ENCODE results near the gene NADK.

Gene NADK, protein sequence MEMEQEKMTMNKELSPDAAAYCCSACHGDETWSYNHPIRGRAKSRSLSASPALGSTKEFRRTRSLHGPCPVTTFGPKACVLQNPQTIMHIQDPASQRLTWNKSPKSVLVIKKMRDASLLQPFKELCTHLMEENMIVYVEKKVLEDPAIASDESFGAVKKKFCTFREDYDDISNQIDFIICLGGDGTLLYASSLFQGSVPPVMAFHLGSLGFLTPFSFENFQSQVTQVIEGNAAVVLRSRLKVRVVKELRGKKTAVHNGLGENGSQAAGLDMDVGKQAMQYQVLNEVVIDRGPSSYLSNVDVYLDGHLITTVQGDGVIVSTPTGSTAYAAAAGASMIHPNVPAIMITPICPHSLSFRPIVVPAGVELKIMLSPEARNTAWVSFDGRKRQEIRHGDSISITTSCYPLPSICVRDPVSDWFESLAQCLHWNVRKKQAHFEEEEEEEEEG

DNA sequence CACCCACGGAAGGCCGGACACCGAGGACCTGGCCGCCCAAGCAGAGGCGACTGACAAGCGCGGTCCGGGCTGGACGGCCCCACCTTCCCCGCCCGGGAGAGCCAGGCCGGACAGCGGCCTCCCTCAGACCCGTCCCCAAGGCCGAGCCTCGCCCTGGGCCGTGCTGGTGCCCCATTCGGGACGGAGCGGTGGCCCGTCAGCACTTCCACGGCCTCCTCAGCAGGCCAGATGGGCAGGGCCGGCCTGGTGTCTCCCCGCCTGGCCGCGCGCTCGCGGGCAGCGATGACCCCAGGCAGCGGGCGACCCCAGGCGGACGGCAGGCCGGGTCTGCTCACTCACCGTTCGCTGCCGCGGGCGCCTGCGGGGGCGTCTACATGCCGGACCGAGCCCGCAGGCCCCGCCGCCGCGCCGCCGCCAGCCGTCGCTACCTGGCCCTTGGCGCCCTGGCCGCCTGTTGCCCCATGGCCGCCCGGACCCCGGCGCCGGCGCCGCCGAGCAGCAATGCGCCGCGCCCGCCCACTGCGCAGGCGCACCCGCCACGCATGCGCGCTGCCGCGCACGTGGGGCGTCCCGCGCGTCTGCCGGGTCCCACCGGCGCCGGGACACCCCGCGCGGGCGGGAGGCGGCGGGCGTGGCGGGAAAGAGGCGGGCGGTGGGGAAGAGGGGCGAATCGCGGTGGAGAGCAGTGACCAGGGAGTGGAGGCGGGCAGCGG is at the start of gene NADK:
Gene NADK (minus strand): TSS at position 521 of the 713 bp plus-strand sequence. CDS start 13,064 bp downstream, outside the sequence.
- Histone ChIP-seq H3K9ac (ENCODE audit: low read length) (peak within 1 kb of the TSS; percentile 97), H3K4me1 (ENCODE audit: control insufficient read depth, insufficient read depth, low read length) (peaks cover 65% of the 10 kb centered on the region), H3K27me3 (replicated peaks; ENCODE audit: control insufficient read depth, insufficient read depth, low read length) (no peaks in the 10 kb centered on the region), H3K36me3 (ENCODE audit: control insufficient read depth, insufficient read depth, low read length, severe bottlenecking) (no peaks in the 10 kb centered on the region), H3K4me3 (ENCODE audit: low read length) (peak within 1 kb of the TSS; percentile 95), H3K9me3 (ENCODE audit: control insufficient read depth, low read length) (no peaks in the 10 kb centered on the region)
- peak; percentile 86 for DNase-seq (ENCODE audit: low read depth)

DNA sequence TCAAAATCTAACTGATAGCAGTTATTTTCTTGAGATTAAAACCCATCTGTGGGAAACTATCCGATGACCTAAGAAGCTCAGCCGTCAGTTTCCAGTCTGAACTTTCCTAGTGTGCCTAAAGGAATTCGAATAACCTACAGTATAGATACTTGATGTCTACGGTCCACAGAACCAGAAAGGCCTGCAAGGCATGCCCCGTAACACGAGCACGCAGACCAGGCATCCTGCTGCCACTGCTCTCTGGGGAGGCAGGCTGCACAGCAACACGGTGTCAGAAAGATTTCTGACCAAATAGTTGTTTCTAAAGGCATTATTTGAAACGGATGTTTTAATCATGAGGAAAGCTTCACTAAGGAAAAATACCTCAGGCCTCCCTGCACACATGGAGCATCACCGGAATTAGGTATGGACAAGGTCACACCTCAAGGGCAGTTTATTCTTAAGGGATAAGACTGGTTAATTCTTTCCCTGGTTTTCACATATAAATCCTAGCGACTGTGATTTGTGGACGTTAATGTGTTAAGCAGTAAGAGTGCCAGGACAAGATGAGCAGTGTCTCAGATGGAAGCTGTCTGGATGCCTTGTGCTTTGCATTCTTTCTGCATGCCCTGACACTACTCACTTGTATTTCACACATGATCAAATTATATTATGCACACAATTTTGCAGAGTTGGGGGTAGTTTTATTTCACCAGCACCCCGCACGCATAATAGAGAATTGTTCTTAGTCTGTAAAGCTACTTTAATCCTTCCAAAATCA is 49.0 kb upstream of the NADK start:
- no peak overlapping the region for H3K4me3 ChIP-seq (ENCODE audit: low read length)
- no peak for DNase-seq (ENCODE audit: low read depth)
- H3K9ac ChIP-seq (ENCODE audit: low read length): peak overlapping the region; percentile 6
- H3K4me1 ChIP-seq (ENCODE audit: control insufficient read depth, insufficient read depth, low read length): peaks cover 15% of the 10 kb centered on the region
- H3K36me3 ChIP-seq (ENCODE audit: control insufficient read depth, insufficient read depth, low read length, severe bottlenecking): peaks cover 36% of the 10 kb centered on the region
- no peaks in the 10 kb centered on the region for H3K9me3 ChIP-seq (ENCODE audit: control insufficient read depth, low read length)
- H3K27me3 ChIP-seq (replicated peaks; ENCODE audit: control insufficient read depth, insufficient read depth, low read length): no peaks in the 10 kb centered on the region

DNA sequence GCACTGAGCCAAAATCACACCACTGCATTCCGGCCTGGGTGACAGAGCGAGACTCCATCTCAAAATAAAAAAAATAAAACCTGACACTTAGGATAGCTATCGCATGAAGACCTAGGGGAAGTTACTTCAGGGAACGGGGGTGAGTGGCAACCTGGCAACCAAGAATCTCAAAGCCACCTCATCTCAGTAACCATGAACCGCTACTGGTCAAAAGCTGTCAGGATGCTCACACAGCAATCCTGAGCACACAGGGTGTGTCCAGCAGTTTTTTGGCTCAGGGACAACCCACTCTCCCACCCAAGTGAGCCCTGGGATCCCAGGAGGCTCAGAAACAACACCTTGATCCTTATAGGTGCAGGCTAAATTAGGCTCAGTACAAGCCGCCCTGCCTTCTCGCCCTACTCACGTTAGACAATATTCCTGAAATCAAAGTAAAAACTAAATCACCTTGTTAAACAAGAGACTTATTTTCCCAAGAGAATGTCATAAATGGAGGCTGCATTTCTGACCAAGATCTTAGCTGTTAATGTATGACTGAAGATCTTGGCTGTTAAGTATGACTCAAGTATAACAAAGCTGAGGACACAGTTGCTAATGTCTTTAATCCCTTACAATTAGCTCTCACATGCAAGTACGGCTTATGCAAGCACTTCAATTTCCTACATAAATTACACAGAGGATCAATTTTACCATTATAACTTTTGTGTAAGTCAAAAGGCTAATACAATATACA is 48.3 kb upstream of the NADK start:
- H3K9me3 ChIP-seq (ENCODE audit: control insufficient read depth, low read length): no peaks in the 10 kb centered on the region
- DNase-seq (ENCODE audit: low read depth): no peak
- H3K9ac ChIP-seq (ENCODE audit: low read length): no peak overlapping the region
- H3K4me3 ChIP-seq (ENCODE audit: low read length): no peak overlapping the region
- no peaks in the 10 kb centered on the region for H3K27me3 ChIP-seq (replicated peaks; ENCODE audit: control insufficient read depth, insufficient read depth, low read length)
- peaks cover 12% of the 10 kb centered on the region for H3K4me1 ChIP-seq (ENCODE audit: control insufficient read depth, insufficient read depth, low read length)
- peaks cover 43% of the 10 kb centered on the region for H3K36me3 ChIP-seq (ENCODE audit: control insufficient read depth, insufficient read depth, low read length, severe bottlenecking)

DNA sequence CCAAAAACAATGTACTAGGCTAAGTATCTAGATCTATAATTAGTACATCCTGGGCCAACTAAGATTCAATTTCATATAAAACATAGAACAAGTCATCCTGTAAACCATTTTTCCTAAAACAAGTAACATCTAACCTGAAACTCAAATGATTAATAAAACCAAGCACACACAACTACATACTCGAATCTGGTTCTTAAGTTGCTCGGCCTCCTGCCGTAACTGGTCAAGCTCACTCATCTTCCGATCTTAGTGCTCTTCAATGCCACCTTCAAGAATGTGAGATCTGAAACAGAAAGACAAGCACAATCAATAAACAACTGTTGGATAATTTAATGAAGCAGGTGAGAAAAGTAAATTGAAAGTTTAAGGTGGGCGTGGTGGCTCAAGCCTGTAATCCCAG is 46.9 kb upstream of the NADK start:
- Histone ChIP-seq H3K36me3 (ENCODE audit: control insufficient read depth, insufficient read depth, low read length, severe bottlenecking) (peaks cover 56% of the 10 kb centered on the region), H3K4me1 (ENCODE audit: control insufficient read depth, insufficient read depth, low read length) (peaks cover 12% of the 10 kb centered on the region), H3K27me3 (replicated peaks; ENCODE audit: control insufficient read depth, insufficient read depth, low read length) (no peaks in the 10 kb centered on the region)

DNA sequence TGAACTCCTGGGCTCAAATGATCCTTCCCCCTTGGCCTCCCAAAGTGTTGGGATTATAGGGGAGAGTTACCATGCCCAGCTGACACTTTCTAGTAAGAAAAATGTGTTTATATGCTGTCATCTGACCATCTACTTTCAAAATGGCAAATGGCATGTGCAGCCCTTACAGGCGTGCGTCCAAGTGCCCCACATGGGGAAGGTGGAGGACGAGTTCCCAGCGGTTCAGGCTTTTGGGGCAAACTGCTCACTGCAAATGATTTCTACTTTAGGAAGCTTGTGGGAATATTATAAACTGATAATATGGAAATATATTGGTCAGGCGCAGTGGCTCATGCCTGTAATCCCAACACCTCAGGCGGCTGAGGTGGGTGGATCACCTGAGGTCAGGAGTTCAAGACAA is 41.5 kb upstream of the NADK start:
- H3K4me3 ChIP-seq (ENCODE audit: low read length): no peak overlapping the region
- H3K9me3 ChIP-seq (ENCODE audit: control insufficient read depth, low read length): no peaks in the 10 kb centered on the region
- no peaks in the 10 kb centered on the region for H3K4me1 ChIP-seq (ENCODE audit: control insufficient read depth, insufficient read depth, low read length)
- peaks cover 70% of the 10 kb centered on the region for H3K36me3 ChIP-seq (ENCODE audit: control insufficient read depth, insufficient read depth, low read length, severe bottlenecking)
- no peak overlapping the region for H3K9ac ChIP-seq (ENCODE audit: low read length)
- DNase-seq (ENCODE audit: low read depth): no peak
- no peaks in the 10 kb centered on the region for H3K27me3 ChIP-seq (replicated peaks; ENCODE audit: control insufficient read depth, insufficient read depth, low read length)

More for the DNA sequence above, 46.9 kb upstream of the NADK start:
- no peak overlapping the region for H3K4me3 ChIP-seq (ENCODE audit: low read length)
- no peaks in the 10 kb centered on the region for H3K9me3 ChIP-seq (ENCODE audit: control insufficient read depth, low read length)
- no peak overlapping the region for H3K9ac ChIP-seq (ENCODE audit: low read length)
- DNase-seq (ENCODE audit: low read depth): no peak

DNA sequence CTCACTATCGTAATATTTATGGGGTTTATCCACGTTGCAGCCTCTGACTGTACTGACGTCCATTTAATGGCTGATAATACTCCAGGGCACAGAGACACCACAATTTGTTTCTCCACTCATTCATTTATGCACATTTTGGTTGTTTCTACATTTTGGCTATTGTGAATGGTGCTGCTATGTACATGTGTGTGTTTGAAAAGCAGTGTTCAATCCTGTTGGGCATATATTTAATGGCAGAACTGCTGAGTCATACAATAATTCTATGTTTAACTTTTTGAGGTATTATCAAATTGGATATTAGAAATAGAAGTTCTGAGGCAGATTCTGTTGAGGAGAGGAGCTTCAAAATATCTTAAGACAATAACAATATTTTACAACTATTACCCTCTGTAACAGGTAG is 39.0 kb upstream of the NADK start:
- Histone ChIP-seq H3K4me3 (ENCODE audit: low read length) (no peak overlapping the region), H3K4me1 (ENCODE audit: control insufficient read depth, insufficient read depth, low read length) (no peaks in the 10 kb centered on the region), H3K36me3 (ENCODE audit: control insufficient read depth, insufficient read depth, low read length, severe bottlenecking) (peaks cover 72% of the 10 kb centered on the region), H3K27me3 (replicated peaks; ENCODE audit: control insufficient read depth, insufficient read depth, low read length) (no peaks in the 10 kb centered on the region), H3K9ac (ENCODE audit: low read length) (no peak overlapping the region), H3K9me3 (ENCODE audit: control insufficient read depth, low read length) (no peaks in the 10 kb centered on the region)
- DNase-seq (ENCODE audit: low read depth): no peak

DNA sequence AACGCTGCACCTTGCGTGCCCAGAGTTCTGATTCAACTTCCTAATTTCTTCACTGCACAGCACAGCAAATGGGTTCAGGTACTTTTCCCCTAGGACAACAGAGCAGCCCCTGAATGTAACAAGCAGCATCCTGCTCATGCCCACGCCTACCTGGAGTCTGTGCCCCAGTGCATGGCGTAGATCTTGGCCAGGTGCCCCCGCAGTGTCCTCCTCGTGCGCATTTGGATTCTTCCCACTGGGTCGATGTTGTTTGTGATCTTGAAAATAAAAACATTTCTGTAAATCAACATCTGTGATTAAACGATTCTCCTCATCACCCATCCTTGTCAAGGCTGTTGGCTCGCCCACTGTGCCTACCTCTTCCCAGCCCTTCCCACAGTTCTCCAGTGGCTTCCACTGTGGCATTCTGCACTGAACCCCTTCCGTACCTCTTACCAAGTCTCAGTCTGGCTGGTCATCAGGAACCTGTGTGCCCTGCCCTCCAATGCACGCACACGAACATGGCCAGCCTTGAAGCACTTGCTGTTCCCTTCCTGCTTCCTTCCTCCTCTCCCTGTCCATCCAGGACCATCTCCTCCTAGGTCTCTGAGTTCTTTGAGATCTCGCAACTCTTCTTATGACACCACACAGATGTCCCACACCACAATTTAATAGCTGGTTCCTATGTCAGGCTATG is 37.5 kb upstream of the NADK start:
- Histone ChIP-seq H3K4me1 (ENCODE audit: control insufficient read depth, insufficient read depth, low read length) (no peaks in the 10 kb centered on the region), H3K9ac (ENCODE audit: low read length) (no peak overlapping the region), H3K9me3 (ENCODE audit: control insufficient read depth, low read length) (no peaks in the 10 kb centered on the region), H3K27me3 (replicated peaks; ENCODE audit: control insufficient read depth, insufficient read depth, low read length) (no peaks in the 10 kb centered on the region), H3K36me3 (ENCODE audit: control insufficient read depth, insufficient read depth, low read length, severe bottlenecking) (peaks cover 63% of the 10 kb centered on the region), H3K4me3 (ENCODE audit: low read length) (no peak overlapping the region)
- DNase-seq (ENCODE audit: low read depth): no peak

DNA sequence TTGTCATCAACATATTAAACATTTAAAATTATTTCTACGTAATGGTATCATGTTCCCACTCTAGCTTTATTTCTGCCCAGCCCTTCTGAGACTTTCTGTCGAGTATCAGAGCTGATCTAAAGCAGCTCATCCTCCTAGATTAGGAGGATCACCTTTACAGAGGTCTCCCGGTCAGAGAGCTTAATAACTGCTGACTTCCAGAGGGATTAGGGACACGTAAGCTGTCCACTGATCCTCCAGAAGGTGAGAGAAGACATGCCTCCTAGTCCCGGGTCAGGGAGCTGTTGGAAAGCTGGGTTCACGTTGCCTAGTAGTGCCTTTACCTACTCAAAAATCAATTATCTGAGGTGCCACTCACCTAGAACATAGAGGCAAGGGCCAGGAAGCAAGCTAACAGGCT is 31.2 kb upstream of the NADK start:
- H3K9me3 ChIP-seq (ENCODE audit: control insufficient read depth, low read length): no peaks in the 10 kb centered on the region
- H3K4me3 ChIP-seq (ENCODE audit: low read length): no peak overlapping the region
- peaks cover 70% of the 10 kb centered on the region for H3K36me3 ChIP-seq (ENCODE audit: control insufficient read depth, insufficient read depth, low read length, severe bottlenecking)
- peaks cover 15% of the 10 kb centered on the region for H3K4me1 ChIP-seq (ENCODE audit: control insufficient read depth, insufficient read depth, low read length)
- no peaks in the 10 kb centered on the region for H3K27me3 ChIP-seq (replicated peaks; ENCODE audit: control insufficient read depth, insufficient read depth, low read length)
- no peak for DNase-seq (ENCODE audit: low read depth)
- no peak overlapping the region for H3K9ac ChIP-seq (ENCODE audit: low read length)

DNA sequence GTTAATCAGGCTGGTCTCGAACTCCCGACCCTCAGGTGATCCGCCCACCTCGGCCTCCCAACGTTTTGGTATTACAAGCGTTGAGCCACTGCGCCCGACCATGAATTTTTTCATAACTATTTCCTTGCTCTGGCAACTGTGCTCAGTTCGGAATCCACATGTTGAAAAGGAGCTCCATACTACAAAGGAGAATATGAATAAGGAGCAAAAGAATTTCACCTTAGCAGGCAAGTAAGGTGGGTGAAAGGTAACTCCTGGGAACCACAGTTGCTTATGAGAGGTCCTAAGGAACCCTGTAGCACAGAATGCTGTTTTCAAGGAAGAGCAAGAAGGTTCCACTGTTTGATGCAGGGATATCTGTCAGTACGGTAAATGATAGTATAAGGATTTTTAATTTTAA is 29.9 kb upstream of the NADK start:
- H3K4me3 ChIP-seq (ENCODE audit: low read length): no peak overlapping the region

DNA sequence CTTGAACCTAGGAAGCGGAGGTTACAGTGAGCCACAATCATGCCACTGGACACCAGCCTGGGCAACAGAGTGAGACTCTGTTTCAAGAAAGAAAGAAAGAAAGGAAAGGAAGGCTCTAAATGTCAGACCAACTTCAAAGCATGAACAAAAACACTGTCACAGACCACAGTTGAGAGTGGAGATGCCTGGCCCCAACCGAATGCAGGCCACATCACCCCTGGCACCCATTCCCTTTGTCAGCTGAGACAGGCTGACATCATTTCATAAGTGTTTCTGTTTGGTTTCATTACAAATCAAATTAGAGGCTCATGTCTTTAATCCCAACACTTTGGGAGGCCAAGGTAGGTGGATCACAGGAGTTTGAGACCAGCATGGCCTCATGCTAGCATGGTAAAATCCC is 28.6 kb upstream of the NADK start:
- no peaks in the 10 kb centered on the region for H3K9me3 ChIP-seq (ENCODE audit: control insufficient read depth, low read length)
- DNase-seq (ENCODE audit: low read depth): peak; percentile 24
- peaks cover 67% of the 10 kb centered on the region for H3K36me3 ChIP-seq (ENCODE audit: control insufficient read depth, insufficient read depth, low read length, severe bottlenecking)
- H3K4me1 ChIP-seq (ENCODE audit: control insufficient read depth, insufficient read depth, low read length): peaks cover 15% of the 10 kb centered on the region
- no peak overlapping the region for H3K9ac ChIP-seq (ENCODE audit: low read length)
- no peak overlapping the region for H3K4me3 ChIP-seq (ENCODE audit: low read length)
- no peaks in the 10 kb centered on the region for H3K27me3 ChIP-seq (replicated peaks; ENCODE audit: control insufficient read depth, insufficient read depth, low read length)

More for the DNA sequence above, 29.9 kb upstream of the NADK start:
- DNase-seq (ENCODE audit: low read depth): no peak
- no peaks in the 10 kb centered on the region for H3K27me3 ChIP-seq (replicated peaks; ENCODE audit: control insufficient read depth, insufficient read depth, low read length)
- peaks cover 67% of the 10 kb centered on the region for H3K36me3 ChIP-seq (ENCODE audit: control insufficient read depth, insufficient read depth, low read length, severe bottlenecking)
- H3K4me1 ChIP-seq (ENCODE audit: control insufficient read depth, insufficient read depth, low read length): peaks cover 15% of the 10 kb centered on the region
- no peak overlapping the region for H3K9ac ChIP-seq (ENCODE audit: low read length)
- H3K9me3 ChIP-seq (ENCODE audit: control insufficient read depth, low read length): no peaks in the 10 kb centered on the region
